CD14-positive monocyte (primary cell): Measurements from ENCODE around the gene HMCN2. TPM values are rescaled to one million over a fixed set of nuclear protein-coding genes. Genes with fewer than 3 reads are reported as not detected.

ENCODE experiments used
- DNase-seq, 3 donors: peaks; one replicate each; pipeline ENCODE4 v3.0.0-alpha.2; 2011 to 2022
- H2AFZ ChIP-seq: 2 replicates; pipeline ENCODE4 v1.6.0; 2012; ENCODE audit warnings: mild to moderate bottlenecking, low read depth, low read length, inconsistent platforms; ENCODE audit not compliant: insufficient read depth, poor library complexity, severe bottlenecking
- H3K27ac ChIP-seq, 2 donors: 1 replicate in 1 of 2; 2 replicates in 1 of 2; pipeline ENCODE4 v1.5.1; 2012 to 2013; ENCODE audit warnings: low read length in 2 of 2, control low read depth in 1 of 2, inconsistent platforms in 1 of 2, low read depth in 1 of 2, mild to moderate bottlenecking in 1 of 2
- H3K27me3 ChIP-seq, 2 donors: one replicate each; pipeline versions ENCODE4 v1.6.0 to v1.6.1; 2011 to 2013; ENCODE audit warnings: low read length in 2 of 2; ENCODE audit not compliant: control insufficient read depth in 2 of 2, insufficient read depth in 2 of 2
- H3K36me3 ChIP-seq, 2 donors: replicated peaks in 1 of 2; 1 replicate in 1 of 2; 2 replicates in 1 of 2; pipeline versions ENCODE4 v1.5.1 to v1.6.1; 2012 to 2013; ENCODE audit warnings: low read length in 2 of 2, control low read depth in 1 of 2, inconsistent platforms in 1 of 2, mild to moderate bottlenecking in 1 of 2; ENCODE audit not compliant: insufficient read depth in 2 of 2, control insufficient read depth in 1 of 2
- H3K4me1 ChIP-seq, 2 donors: 1 replicate in 1 of 2; 2 replicates in 1 of 2; pipeline versions ENCODE4 v1.5.1 to v1.6.1; 2012 to 2013; ENCODE audit warnings: low read length in 2 of 2, control low read depth in 1 of 2, inconsistent platforms in 1 of 2, mild to moderate bottlenecking in 1 of 2, moderate library complexity in 1 of 2; ENCODE audit not compliant: insufficient read depth in 2 of 2, control insufficient read depth in 1 of 2
- H3K4me2 ChIP-seq: replicated peaks from 2 replicates; pipeline ENCODE3; 2012; ENCODE audit warnings: low read length, moderate library complexity, mild to moderate bottlenecking; ENCODE audit not compliant: poor library complexity, severe bottlenecking; ENCODE audit errors: extremely low read depth
- H3K4me3 ChIP-seq, 3 experiments: fragments of 200-600 bp in 1 of 3; sonication (generic) in 1 of 3; replicated peaks in 1 of 3; 1 replicate in 2 of 3; 2 replicates in 1 of 3; pipeline ENCODE4 v1.5.1; 2011 to 2013; ENCODE audit warnings: low read length in 3 of 3, mild to moderate bottlenecking in 3 of 3, control low read depth in 2 of 3, low read depth in 2 of 3, inconsistent platforms in 1 of 3, moderate library complexity in 1 of 3
- H3K79me2 ChIP-seq: 2 replicates; pipeline ENCODE4 v1.6.0; 2012; ENCODE audit warnings: mild to moderate bottlenecking, control low read depth, inconsistent platforms, low read length, moderate library complexity; ENCODE audit not compliant: insufficient read depth
- H3K9ac ChIP-seq: 2 replicates; pipeline ENCODE4 v1.6.0; 2017; ENCODE audit warnings: low read length, mild to moderate bottlenecking; ENCODE audit not compliant: insufficient read depth, poor library complexity, severe bottlenecking
- H3K9me3 ChIP-seq, 2 donors: replicated peaks in 1 of 2; 1 replicate in 1 of 2; 2 replicates in 1 of 2; pipeline versions ENCODE4 v1.5.1 to v1.6.1; 2012 to 2013; ENCODE audit warnings: low read length in 2 of 2, control low read depth in 1 of 2; ENCODE audit not compliant: control insufficient read depth in 1 of 2, insufficient read depth in 1 of 2
- H4K20me1 ChIP-seq: 2 replicates; pipeline ENCODE4 v1.6.0; 2012; ENCODE audit warnings: mild to moderate bottlenecking, low read length, control low read depth, moderate library complexity; ENCODE audit not compliant: insufficient read depth
- H3K27ac Mint-ChIP-seq, 7 donors: one replicate each; pipeline ENCODE4 v1.8.0; 2020; ENCODE audit warnings: mild to moderate bottlenecking in 7 of 7, mixed read lengths in 7 of 7, moderate library complexity in 6 of 7, inconsistent platforms in 2 of 7
- H3K27me3 Mint-ChIP-seq, 3 donors: one replicate each; pipeline ENCODE4 v1.8.0; 2021 to 2022; ENCODE audit warnings: low read depth in 3 of 3, mild to moderate bottlenecking in 3 of 3, mixed read lengths in 3 of 3, moderate library complexity in 3 of 3, inconsistent platforms in 1 of 3
- H3K36me3 Mint-ChIP-seq, 2 donors: one replicate each; pipeline ENCODE4 v1.8.0; 2020; ENCODE audit warnings: mixed read lengths in 2 of 2, inconsistent platforms in 1 of 2, mild to moderate bottlenecking in 1 of 2
- H3K4me1 Mint-ChIP-seq: one replicate; pipeline ENCODE4 v1.8.0; 2020; ENCODE audit warnings: mild to moderate bottlenecking, mixed read lengths
- H3K4me3 Mint-ChIP-seq, 2 donors: one replicate each; pipeline ENCODE4 v1.8.0; 2020; ENCODE audit warnings: mild to moderate bottlenecking in 2 of 2, mixed read lengths in 2 of 2, moderate library complexity in 1 of 2
- H3K9me3 Mint-ChIP-seq, 7 donors: one replicate each; pipeline ENCODE4 v1.8.0; 2020 to 2022; ENCODE audit warnings: mixed read lengths in 7 of 7, mild to moderate bottlenecking in 6 of 7, moderate library complexity in 6 of 7, inconsistent platforms in 2 of 7
- WGBS: methylation state at CpG from one replicate; pipeline ENCODE4 v1.1.5; 2013; ENCODE audit warnings: missing lambda C conversion rate; ENCODE audit not compliant: insufficient coverage; 5-methylcytosine and 5-hydroxymethylcytosine counted together
- intact Hi-C, 2 donors: fragments of 100-400 bp; cut with micrococcal nuclease; formaldehyde crosslinking; loops; one replicate each; pipeline versions ENCODE4 v1.15.0 to v1.15.1; 2023
- polyA plus RNA-seq, 3 donors: library from polyadenylated mRNA; depleted of rRNA in 1 of 3; unstranded in 2 of 3; stranded (reverse) in 1 of 3; fragments of 300-500 nt in 2 of 3; fragments of >200 nt in 1 of 3; fragmentation: Illumina TruSeq in 2 of 3; gene quantifications; 1 replicate in 2 of 3; 2 replicates in 1 of 3; pipeline ENCODE4 v1.2.3, GENCODE V29; 2012 to 2021
- TF ChIP-seq, protein P1 (sequence below): fragments of 200-600 bp; IDR thresholded peaks from one replicate; pipeline ENCODE4 v1.8.0; 2022; ENCODE audit warnings: antibody characterized with exemption, mild to moderate bottlenecking

The HMCN2 gene
- polyA plus RNA-seq, 3 donors, result not detected

DNA sequence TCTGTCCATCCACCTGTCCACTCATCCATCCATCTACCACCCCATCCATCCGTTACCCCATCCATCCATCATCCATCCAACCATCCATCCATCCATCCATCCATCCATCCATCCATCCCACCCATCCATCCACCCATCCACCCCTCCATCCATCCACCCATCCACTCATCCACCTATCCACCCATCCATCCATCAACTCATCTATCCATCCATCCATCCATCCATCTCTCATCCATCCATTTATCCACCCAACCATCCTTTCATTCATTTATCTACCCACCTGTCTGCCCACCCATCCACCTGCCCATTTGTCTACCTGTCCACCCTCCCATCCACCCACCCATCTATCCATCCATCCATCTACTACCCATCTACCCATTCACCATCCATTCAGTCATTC is 95.1 kb downstream of the HMCN2 start:
- TF ChIP-seq, protein P1, sequence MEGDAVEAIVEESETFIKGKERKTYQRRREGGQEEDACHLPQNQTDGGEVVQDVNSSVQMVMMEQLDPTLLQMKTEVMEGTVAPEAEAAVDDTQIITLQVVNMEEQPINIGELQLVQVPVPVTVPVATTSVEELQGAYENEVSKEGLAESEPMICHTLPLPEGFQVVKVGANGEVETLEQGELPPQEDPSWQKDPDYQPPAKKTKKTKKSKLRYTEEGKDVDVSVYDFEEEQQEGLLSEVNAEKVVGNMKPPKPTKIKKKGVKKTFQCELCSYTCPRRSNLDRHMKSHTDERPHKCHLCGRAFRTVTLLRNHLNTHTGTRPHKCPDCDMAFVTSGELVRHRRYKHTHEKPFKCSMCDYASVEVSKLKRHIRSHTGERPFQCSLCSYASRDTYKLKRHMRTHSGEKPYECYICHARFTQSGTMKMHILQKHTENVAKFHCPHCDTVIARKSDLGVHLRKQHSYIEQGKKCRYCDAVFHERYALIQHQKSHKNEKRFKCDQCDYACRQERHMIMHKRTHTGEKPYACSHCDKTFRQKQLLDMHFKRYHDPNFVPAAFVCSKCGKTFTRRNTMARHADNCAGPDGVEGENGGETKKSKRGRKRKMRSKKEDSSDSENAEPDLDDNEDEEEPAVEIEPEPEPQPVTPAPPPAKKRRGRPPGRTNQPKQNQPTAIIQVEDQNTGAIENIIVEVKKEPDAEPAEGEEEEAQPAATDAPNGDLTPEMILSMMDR, result no peak
- no peaks in the 10 kb centered on the region for H3K36me3 ChIP-seq
- H3K4me1 ChIP-seq, result no peaks in the 10 kb centered on the region
- WGBS, result 92% methylated on average over 1 of the region's 1 CpG
- H3K4me3 ChIP-seq, result no peak overlapping the region
- H4K20me1 ChIP-seq, result no peaks in the 10 kb centered on the region
- no peaks in the 10 kb centered on the region for H3K36me3 Mint-ChIP-seq
- H3K27me3 ChIP-seq, result no peaks in the 10 kb centered on the region
- no peak overlapping the region for H3K4me2 ChIP-seq
- no peak overlapping the region for H3K4me3 Mint-ChIP-seq
- H3K79me2 ChIP-seq, result no peaks in the 10 kb centered on the region
- H2AFZ ChIP-seq, result no peak overlapping the region
- intact Hi-C loops, result no loop called here
- H3K9me3 ChIP-seq, result no peaks in the 10 kb centered on the region
- DNase-seq, result no peak
- no peak overlapping the region for H3K9ac ChIP-seq
- H3K27ac ChIP-seq, result no peak overlapping the region
- no peak overlapping the region for H3K27ac Mint-ChIP-seq
- no peaks in the 10 kb centered on the region for H3K9me3 Mint-ChIP-seq
- H3K4me1 Mint-ChIP-seq, result no peaks in the 10 kb centered on the region
- H3K27me3 Mint-ChIP-seq, result peaks cover 0 to 5% (median 4%) of the 10 kb centered on the region in 3 donors

DNA sequence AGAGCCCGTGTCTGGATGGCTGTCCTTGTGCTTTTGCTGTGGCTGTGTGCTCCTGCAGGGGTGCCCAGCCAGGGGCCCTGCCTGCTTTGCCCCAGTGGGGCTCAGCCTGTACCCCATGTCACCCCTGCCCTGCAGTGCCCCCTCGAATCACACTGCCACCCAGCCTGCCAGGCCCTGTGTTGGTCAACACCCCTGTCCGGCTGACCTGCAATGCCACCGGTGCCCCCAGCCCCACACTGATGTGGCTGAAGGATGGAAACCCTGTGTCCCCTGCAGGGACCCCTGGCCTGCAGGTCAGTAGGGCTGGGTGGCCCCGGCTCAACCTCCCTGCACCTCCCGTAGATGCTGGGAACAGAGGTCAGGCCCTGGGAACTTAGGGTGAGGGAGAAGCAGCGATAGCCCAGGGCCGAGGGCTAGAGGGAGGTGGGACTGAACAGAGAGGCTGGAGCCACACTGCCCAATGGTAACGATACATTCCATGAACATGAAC is 96.4 kb downstream of the HMCN2 start:
- H3K36me3 Mint-ChIP-seq, result no peaks in the 10 kb centered on the region
- Histone ChIP-seq H3K4me2 (no peak overlapping the region), H2AFZ (no peak overlapping the region), H3K36me3 (no peaks in the 10 kb centered on the region), H3K27ac (no peak overlapping the region), H3K9me3 (no peaks in the 10 kb centered on the region), H3K4me1 (no peaks in the 10 kb centered on the region), H4K20me1 (no peaks in the 10 kb centered on the region), H3K4me3 (no peak overlapping the region), H3K9ac (no peak overlapping the region), H3K79me2 (no peaks in the 10 kb centered on the region), H3K27me3 (no peaks in the 10 kb centered on the region)
- no peak for DNase-seq
- H3K4me1 Mint-ChIP-seq, result no peaks in the 10 kb centered on the region
- WGBS, result 91% methylated on average over 4 of the region's 9 CpGs
- H3K4me3 Mint-ChIP-seq, result no peak overlapping the region
- TF ChIP-seq, protein P1, result no peak
- intact Hi-C loops, result no loop called here
- H3K9me3 Mint-ChIP-seq, result no peaks in the 10 kb centered on the region
- peaks cover 0 to 5% (median 4%) of the 10 kb centered on the region in 3 donors for H3K27me3 Mint-ChIP-seq
- no peak overlapping the region for H3K27ac Mint-ChIP-seq
